GM10248 (cell line): ENCODE data around the gene INHBC.
"Not testable (repeated sequence)": the region's sequence is repeated elsewhere in the genome, so short reads cannot be mapped to it uniquely, and the experiment has no call there.

Experiments used
- CTCF ChIA-PET: fragments of 300-600 bp; sonication (Branson Sonifier 250); formaldehyde crosslinking; extraction: SDS; loops from one replicate; lab custom pipeline; 2021; ENCODE audit warnings: antibody characterized with exemption; lab: Yijun Ruan, JAX
- POLR2A ChIA-PET: fragments of 350-650 bp; sonication (Branson Sonifier 250); formaldehyde crosslinking; extraction: SDS; loops from one replicate; lab custom pipeline; 2020; ENCODE audit warnings: antibody characterized with exemption; lab: Yijun Ruan, JAX
- DNase-seq: peaks from one replicate; pipeline ENCODE4 v3.0.0; 2012; ENCODE audit errors: extremely low spot score
- TF ChIP-seq, protein P1 (sequence below): IDR thresholded peaks from 2 replicates; pipeline ENCODE4 v1.5.1; 2012; ENCODE audit warnings: mild to moderate bottlenecking, low read depth; ENCODE audit errors: extremely low read depth, missing control alignments, control extremely low read depth

Gene INHBC

DNA sequence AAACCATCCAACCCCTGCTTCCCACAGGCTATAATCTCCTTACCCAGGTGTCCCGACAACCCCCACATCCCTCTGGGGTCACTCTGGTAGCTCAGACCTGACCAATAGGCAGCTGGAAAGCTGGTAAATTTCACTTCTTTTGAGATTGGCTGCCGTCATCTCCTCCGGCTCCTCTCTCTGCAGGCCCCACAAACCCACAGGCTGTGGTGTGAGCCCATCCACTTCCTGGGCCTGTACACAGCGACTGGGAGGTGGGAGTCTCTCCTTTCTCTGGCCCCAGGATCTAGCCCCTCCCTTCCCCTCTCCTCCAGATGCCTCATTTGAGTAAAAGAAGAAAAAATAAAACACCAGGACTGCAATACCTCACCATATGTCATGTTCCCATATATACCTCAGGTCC is 709 bp downstream of the INHBC start:
- no peak for DNase-seq
- CTCF ChIA-PET: interaction anchor here (1.1 to 14.6 kb wide), 3 partner anchors 17 to 128 kb away, joined by 3 to 178 read pairs (median 19); partner anchors contain the start of genes GLI1 and INHBE
- TF ChIP-seq, protein P1, sequence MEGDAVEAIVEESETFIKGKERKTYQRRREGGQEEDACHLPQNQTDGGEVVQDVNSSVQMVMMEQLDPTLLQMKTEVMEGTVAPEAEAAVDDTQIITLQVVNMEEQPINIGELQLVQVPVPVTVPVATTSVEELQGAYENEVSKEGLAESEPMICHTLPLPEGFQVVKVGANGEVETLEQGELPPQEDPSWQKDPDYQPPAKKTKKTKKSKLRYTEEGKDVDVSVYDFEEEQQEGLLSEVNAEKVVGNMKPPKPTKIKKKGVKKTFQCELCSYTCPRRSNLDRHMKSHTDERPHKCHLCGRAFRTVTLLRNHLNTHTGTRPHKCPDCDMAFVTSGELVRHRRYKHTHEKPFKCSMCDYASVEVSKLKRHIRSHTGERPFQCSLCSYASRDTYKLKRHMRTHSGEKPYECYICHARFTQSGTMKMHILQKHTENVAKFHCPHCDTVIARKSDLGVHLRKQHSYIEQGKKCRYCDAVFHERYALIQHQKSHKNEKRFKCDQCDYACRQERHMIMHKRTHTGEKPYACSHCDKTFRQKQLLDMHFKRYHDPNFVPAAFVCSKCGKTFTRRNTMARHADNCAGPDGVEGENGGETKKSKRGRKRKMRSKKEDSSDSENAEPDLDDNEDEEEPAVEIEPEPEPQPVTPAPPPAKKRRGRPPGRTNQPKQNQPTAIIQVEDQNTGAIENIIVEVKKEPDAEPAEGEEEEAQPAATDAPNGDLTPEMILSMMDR: no peak
- POLR2A ChIA-PET: interaction anchor here (0.6 kb wide), 1 partner anchor 193 kb away, joined by 3 read pairs; no protein-coding TSS in a partner anchor

DNA sequence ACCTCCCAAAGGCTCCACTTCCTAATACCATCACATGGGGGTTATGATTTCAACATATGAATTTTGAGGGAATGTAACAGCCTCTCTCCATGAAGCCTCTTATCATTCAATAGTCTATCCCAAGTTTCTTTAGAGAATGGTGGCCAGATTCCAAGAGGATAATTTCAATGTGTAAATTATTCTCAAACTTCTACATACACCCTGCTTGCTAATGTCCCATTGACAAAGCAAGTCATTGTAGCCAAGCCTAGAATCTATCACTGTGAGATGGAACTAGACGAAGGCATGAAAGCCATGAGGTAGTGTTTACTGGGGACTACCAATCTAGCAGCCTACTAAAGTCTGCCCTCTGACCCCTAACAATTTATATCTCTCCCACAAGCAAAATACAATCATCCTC is 3.8 kb downstream of the INHBC start:
- ChIA-PET CTCF (interaction anchor here (4.3 to 14.6 kb wide), 2 partner anchors 14 to 20 kb away, joined by 19 to 178 read pairs; partner anchors contain the start of genes GLI1 and INHBE), POLR2A (no interaction called here)
- TF ChIP-seq, protein P1: no peak
- DNase-seq: no peak

DNA sequence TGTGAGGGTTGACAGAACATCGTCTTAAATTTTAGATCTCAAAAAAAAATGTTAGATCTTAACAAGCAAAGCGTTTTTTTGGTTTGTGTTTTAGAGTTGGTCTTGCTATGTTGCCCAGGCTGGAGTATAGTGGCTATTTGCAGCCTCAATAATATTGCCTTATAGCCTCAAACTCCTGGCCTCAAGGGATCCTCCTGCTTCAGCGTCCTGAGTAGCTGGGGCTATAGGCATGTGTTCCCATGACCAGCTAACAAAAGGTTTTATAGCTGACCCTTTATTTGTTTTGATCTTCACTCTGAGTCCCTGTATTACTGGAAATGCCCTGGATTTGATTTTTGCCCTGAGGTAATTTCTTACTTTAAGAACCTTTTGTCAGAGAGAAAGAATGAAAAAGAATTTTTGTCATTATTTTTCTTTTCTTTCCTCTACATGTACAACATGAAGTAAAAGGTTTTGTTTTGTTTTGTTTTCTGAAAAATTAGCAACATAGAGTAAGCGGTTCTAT is 5.2 kb downstream of the INHBC start:
- POLR2A ChIA-PET: no interaction called here
- no peak for DNase-seq
- TF ChIP-seq, protein P1: no peak
- CTCF ChIA-PET: interaction anchor here (0.9 to 14.6 kb wide), 4 partner anchors 12 to 23 kb away, joined by 3 to 178 read pairs (median 6); partner anchors contain the start of gene INHBE

DNA sequence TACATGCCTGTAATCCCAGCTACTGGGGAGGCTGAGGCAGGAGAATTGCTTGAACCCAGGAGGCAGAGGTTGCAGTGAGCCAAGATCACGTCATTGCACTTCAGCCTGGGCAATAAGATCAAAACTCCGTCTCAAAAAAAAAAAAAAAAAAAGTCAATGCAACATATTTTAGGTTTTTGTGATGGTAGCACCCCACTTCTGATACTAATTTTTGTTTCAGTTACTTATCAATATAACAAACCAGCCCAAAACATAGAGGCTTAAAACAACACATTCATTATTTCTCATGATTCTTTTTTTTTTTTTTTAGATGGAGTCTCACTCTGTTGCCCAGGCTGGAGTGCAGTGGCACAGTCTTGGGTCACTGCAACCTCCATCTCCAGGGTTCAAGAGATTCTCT is 6.8 kb downstream of the INHBC start:
- POLR2A ChIA-PET: interaction anchor here (0.7 kb wide), 1 partner anchor 423 kb away, joined by 3 read pairs; no protein-coding TSS in a partner anchor
- CTCF ChIA-PET: interaction anchor here (0.8 to 14.6 kb wide), 3 partner anchors 11 to 22 kb away, joined by 4 to 178 read pairs (median 4); partner anchors contain the start of gene INHBE
- DNase-seq: not testable (repeated sequence)

DNA sequence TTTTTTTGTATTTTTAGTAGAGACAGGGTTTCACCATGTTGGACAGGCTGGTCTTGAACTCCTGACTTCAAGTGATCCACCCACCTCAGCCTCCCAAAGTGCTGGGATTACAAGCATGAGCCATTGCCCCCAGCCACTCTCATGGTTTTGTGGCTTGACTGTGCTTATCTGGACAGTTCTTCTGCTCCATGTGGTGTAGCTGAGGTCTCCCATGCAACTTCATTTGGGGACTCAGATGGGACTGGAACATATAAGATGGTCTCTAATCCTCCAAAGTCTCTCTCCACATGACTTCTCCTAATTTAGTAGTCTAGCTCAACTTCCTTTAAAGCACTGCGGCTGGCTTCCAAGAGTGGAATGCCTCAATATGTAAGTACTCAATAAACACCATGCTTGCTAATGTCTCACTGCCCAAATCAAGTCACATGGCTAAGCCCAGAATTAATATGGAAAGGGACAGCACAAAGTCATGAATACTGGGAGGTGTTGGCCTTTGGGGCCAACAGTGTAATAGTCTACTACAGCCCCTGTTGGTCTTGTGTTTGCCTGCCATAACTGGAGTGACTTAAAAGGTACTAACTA is 7.4 kb downstream of the INHBC start:
- TF ChIP-seq, protein P1: no peak
- DNase-seq: no peak
- ChIA-PET POLR2A (interaction anchor here (0.7 kb wide), 1 partner anchor 424 kb away, joined by 3 read pairs; no protein-coding TSS in a partner anchor), CTCF (interaction anchor here (1.0 to 14.6 kb wide), 5 partner anchors 10 to 132 kb away, joined by 3 to 178 read pairs (median 4); partner anchors contain the start of gene INHBE)

DNA sequence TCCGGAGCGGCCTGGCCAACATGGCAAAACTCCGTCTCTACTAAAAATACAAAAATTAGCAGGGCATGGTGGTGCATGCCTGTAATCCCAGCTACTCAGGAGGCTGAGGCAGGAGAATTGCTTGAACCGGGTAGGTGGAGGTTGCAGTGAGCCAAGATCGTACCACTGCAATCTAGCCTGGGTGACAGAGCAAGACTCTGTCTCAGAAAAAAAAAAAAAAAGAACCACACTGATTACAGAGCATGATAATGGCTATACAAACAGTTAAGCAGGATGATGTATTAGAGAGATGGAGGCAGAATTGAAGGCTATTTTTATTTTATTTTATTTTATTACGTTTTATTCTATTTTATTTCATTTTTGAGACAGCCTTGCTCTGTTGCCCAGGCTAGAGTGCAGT is 9.8 kb downstream of the INHBC start:
- POLR2A ChIA-PET, DNase-seq: not testable (repeated sequence)
- CTCF ChIA-PET: interaction anchor here (3.0 to 14.6 kb wide), 2 partner anchors 8 to 14 kb away, joined by 18 to 178 read pairs; partner anchors contain the start of genes GLI1 and INHBE

DNA sequence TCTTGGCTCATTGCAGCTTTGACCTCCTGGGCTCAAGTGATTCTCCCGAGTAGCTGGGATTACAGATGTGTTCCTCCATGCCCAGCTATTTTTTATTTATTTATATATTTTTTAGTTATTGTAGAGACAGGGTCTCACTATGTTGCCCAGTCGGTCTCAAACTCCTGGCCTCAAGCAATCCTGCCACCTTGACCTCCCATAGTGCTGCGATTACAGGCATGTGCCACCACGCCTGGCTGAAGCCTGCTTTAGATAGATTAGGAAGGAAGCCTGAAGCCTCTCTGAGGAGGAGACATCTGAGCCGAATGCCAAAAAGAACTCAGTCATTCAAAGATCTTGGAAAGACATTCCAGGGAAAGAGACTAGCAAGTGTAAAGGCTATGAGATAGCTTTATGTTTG is 10.2 kb downstream of the INHBC start:
- CTCF ChIA-PET: interaction anchor here (1.3 to 14.6 kb wide), 3 partner anchors 8 to 18 kb away, joined by 4 to 178 read pairs (median 18); partner anchors contain the start of genes GLI1 and INHBE
- TF ChIP-seq, protein P1: no peak
- POLR2A ChIA-PET: no interaction called here
- DNase-seq: no peak
